H54 (cell line): ENCODE measurements around the gene TAS2R13.

Experiments used
- DNase-seq: peaks from one replicate; pipeline ENCODE4 v3.0.0; 2011; ENCODE audit warnings: low spot score, mixed read lengths; ENCODE audit not compliant: insufficient read length
- FAIRE-seq: peaks from 3 replicates; lab custom pipeline; 2011; peaks lifted over from hg19 to GRCh38; lab: Jason Lieb, UNC
- POLR2A ChIP-seq: IDR thresholded peaks from 2 replicates; pipeline ENCODE4 v1.6.1; 2011; ENCODE audit warnings: low read depth, mild to moderate bottlenecking, low read length

The TAS2R13 gene

DNA sequence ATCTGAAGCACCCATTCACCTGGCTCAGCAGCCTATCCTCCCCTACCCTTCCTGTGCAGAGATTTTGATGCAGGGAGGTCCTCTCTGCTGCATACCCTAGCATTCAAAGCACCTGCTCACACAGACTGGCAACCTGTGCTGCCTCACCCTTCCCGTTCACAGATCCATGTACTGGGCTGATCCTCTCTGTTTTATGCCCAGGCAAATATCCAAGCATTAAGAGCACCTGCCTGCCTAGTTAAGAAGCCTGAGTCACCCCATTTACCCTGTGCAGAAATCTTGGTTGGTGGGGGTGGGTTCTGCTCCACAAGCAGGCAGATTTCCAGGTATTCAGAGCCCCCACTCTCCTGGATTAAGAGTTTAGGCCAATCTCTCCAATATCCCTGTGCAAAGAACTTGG is 8.4 kb downstream of the TAS2R13 start:
- TF ChIP-seq POLR2A = no peak
- DNase-seq (no peak), FAIRE-seq (no peak)

DNA sequence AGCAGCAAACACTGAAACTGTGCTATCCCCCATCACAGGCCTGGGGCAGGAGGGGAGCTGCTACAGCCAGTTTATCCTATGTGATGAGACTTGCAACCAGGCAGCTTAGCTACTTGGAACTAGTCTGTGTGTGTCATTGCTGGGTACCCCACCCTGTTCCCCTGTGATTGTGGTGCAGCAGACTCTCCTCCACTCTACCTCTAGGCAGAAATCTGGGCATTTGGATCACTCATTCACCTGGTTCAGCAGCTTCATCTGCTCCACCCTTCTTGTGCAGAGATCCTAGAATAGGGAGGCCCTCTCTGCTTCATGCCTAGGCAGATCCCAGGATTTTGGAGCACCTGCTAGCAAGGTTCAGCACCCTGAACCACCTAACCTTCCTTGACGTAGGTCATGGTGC is 8.8 kb downstream of the TAS2R13 start:
- FAIRE-seq (no peak), DNase-seq (no peak)
- TF ChIP-seq POLR2A = no peak

- TF ChIP-seq POLR2A = no peak
- no peak for FAIRE-seq
- DNase-seq = no peak
Measured at GRCh38 chr12:10896854-10897253, 12.5 kb downstream of the TAS2R13 start.

GRCh38 chr12:10891937-10892336 is 17.4 kb downstream of the TAS2R13 start:
- no peak for TF ChIP-seq POLR2A
- FAIRE-seq (no peak), DNase-seq (no peak)

DNA sequence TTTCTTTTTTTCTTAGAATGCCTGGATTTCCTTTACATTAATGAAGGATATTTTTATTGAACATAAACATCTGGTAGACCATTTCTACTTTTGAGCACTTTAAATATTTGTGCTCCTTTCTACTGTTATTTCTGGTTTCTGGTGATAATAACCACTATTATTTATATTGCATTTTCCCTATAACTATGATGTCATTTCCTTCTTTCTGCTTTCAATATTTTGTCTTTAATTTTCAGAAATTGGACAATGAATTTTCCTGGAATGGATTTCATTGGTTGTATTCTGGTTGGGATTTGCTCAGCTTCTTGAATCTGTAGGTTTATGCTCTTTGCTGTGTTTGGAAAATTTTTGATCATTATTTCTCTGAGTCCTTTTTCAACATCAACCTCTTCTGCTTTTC is 20.1 kb downstream of the TAS2R13 start:
- FAIRE-seq = no peak
- no peak for TF ChIP-seq POLR2A
- DNase-seq = no peak

DNA sequence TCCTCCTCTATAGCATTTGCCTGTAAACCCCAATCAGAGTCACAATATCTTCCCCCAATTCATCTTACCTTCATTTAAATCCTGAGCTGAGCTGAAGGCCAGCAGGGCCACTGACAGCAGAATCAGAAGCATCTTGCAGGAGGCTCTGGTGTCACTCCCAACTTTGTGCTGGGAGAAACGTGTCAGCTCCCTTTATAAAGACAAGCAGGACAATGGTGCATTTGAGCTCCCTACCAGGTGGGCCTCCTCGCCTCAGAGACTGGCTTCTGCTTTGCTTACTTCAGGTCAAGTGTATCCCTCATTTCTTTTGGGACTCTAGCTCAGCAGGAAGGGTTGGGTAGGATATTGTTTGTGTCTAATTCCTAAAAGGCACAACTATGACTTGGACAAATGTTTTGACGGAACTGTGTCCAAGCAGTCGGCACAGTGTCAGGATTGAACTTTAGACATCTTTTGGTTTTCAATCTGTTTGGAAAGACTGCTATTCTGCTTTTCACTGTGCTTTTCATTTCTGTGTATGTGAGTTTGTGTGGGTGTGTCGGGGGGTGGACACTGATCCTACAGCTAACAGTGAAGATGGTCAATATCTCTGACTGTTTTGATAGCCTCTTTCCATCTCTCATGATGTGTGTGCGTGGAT is 25.2 kb downstream of the TAS2R13 start, which contains the start of gene PRH1:
PRH1 (minus strand) TSS at position 170 of the 640 bp plus-strand sequence; CDS start at position 132, 38 bp downstream.
- no peak for FAIRE-seq
- TF ChIP-seq POLR2A = no peak
- no peak for DNase-seq

DNA sequence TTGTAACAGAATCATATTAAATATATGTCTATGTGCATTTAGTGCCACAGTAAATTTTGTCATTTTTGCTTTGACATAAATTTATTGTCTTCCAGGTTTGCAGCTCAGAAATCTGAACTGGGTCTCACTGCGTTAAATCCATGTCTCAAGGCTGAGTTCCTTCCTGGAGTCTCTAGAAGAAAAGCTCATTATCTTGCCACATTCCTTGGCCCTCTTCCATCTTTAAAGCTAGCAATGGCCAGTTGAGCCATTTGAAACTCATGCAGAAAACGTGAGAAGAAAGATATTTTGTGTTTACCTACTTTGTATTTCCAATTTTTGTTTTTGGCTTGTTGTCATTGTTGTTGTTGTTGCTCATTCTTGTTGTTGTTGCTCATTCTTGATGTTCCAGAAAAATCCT is 36.0 kb downstream of the TAS2R13 start:
- FAIRE-seq = no peak
- no peak for DNase-seq
- TF ChIP-seq POLR2A = no peak

DNA sequence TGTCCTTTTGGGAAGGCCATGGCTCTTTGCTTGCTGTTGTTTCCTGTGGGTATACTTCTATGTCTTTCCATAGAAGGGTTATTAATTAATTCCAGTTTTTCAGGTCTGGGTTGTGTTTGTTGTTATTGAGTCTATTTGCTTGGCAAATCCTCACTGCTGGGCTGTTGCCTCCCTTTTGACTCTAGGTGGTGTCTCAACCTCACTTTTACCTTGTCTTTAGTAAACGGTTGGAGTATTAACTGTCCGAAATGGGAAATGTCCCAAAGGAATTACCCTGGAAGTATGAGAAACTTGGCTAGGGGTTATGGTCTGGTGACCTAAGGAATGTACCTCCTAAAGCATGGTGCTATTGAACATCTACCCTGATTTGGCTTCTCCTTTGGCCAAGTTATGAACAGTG is 42.0 kb downstream of the TAS2R13 start:
- no peak for FAIRE-seq
- no peak for TF ChIP-seq POLR2A
- no peak for DNase-seq

DNA sequence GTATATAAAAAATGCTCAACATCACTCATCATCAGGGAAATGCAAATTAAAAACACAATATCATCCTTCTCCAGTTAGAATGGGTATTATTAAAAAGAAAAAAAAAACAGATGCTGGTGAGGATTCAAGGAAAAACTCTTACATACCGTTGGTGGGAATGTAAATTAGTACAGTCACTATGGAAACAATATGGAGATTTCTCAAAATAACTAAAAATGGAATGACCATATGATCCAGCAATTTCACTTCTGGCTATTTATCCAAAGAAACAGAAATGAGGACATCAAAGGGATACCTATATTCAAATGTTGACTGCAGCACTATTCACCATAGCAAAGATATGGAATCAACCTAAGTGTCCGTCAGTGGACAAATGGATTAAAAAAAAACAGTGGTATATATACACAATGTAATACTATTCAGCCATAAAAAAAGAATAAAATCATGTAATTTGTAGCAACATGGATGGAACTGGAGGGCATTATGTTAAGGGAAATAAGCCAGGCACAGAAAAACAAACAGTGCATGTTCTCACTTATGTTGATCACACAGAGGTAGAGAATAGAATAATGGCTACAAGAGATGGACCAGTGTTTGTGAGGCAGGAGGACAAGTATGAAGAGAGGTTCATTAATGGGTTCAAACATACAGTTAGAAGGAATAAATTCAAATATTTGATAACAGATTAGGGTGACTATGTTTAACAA is 45.7 kb downstream of the TAS2R13 start:
- TF ChIP-seq POLR2A = no peak
- DNase-seq = no peak
- FAIRE-seq = no peak

GRCh38 chr12:10861366-10861765 is 48.0 kb downstream of the TAS2R13 start:
- no peak for DNase-seq
- TF ChIP-seq POLR2A = no peak
- no peak for FAIRE-seq
